ENCODE data around the gene MRE11.

- TF ChIP-seq, protein P1, sequence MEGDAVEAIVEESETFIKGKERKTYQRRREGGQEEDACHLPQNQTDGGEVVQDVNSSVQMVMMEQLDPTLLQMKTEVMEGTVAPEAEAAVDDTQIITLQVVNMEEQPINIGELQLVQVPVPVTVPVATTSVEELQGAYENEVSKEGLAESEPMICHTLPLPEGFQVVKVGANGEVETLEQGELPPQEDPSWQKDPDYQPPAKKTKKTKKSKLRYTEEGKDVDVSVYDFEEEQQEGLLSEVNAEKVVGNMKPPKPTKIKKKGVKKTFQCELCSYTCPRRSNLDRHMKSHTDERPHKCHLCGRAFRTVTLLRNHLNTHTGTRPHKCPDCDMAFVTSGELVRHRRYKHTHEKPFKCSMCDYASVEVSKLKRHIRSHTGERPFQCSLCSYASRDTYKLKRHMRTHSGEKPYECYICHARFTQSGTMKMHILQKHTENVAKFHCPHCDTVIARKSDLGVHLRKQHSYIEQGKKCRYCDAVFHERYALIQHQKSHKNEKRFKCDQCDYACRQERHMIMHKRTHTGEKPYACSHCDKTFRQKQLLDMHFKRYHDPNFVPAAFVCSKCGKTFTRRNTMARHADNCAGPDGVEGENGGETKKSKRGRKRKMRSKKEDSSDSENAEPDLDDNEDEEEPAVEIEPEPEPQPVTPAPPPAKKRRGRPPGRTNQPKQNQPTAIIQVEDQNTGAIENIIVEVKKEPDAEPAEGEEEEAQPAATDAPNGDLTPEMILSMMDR (IDR thresholded peaks at IDR 0.05), result no peak
- no peak for TF ChIP-seq POLR2A (IDR thresholded peaks at IDR 0.05)
Observed at GRCh38 chr11:94423507-94423906, 70.1 kb downstream of the MRE11 start.
